K562 (cell line): ENCODE results near the gene MDC1. TPM values are rescaled to one million over a fixed set of nuclear protein-coding genes. Genes with fewer than 3 reads are reported as not detected.

Source experiments
- ARNT ChIP-seq, 2 experiments: fragments of 450-650 bp; IDR thresholded peaks; 2 replicates each; pipeline ENCODE4 v1.6.1; 2016; ENCODE audit warnings: mild to moderate bottlenecking in 1 of 2
- ATF1 ChIP-seq, 2 experiments: fragments of 450-650 bp in 1 of 2; IDR thresholded peaks; 2 replicates each; pipeline ENCODE4 v1.6.1; 2016; ENCODE audit warnings: missing compliant biosample characterization in 1 of 2, missing genetic modification characterization in 1 of 2
- FOXA3 ChIP-seq, 2 experiments: fragments of 450-650 bp in 1 of 2; sonication (generic) in 1 of 2; formaldehyde crosslinking; IDR thresholded peaks in 1 of 2; conservative IDR thresholded peaks in 1 of 2; 2 replicates each; pipeline versions ENCODE4 v1.4.0 to v1.8.0; 2020 to 2022; ENCODE audit warnings: mild to moderate bottlenecking in 2 of 2, missing genetic modification reagents in 1 of 2
- GABPA ChIP-seq: fragments of 200-800 bp; sonication (Bioruptor generic); conservative IDR thresholded peaks from 2 replicates; pipeline ENCODE4 v1.6.1; 2016; ENCODE audit warnings: low read depth, missing genetic modification characterization, missing compliant biosample characterization
- HDAC6 ChIP-seq: IDR thresholded peaks from 2 replicates; pipeline ENCODE4 v1.6.1; 2012; ENCODE audit warnings: low read depth, mild to moderate bottlenecking, control low read depth, inconsistent platforms, low read length, moderate library complexity
- HNRNPH1 ChIP-seq: fragments of 200-400 bp; formaldehyde crosslinking; optimal IDR thresholded peaks from 2 replicates; pipeline ENCODE3; 2017; ENCODE audit warnings: low read depth, mild to moderate bottlenecking, low read length, moderate library complexity
- KDM1A ChIP-seq, 2 experiments: fragments of 450-650 bp; IDR thresholded peaks; 2 replicates each; pipeline ENCODE4 v1.6.1; 2016; ENCODE audit warnings: mild to moderate bottlenecking in 2 of 2
- KLF13 ChIP-seq: fragments of 450-650 bp; IDR thresholded peaks from 2 replicates; pipeline ENCODE4 v1.6.1; 2016; ENCODE audit warnings: missing genetic modification characterization, low read depth, mild to moderate bottlenecking, missing compliant biosample characterization, moderate library complexity, borderline replicate concordance
- MTA1 ChIP-seq: fragments of 450-650 bp; IDR thresholded peaks from 2 replicates; pipeline ENCODE4 v1.6.1; 2017; ENCODE audit warnings: borderline replicate concordance
- MYNN ChIP-seq, 2 experiments: sonication (generic); formaldehyde crosslinking in 1 of 2; IDR thresholded peaks; 2 replicates each; pipeline versions ENCODE4 v1.5.0 to v1.6.1; 2016 to 2020; ENCODE audit warnings: antibody characterized with exemption in 1 of 2, missing genetic modification reagents in 1 of 2
- PCBP1 ChIP-seq: fragments of 200-400 bp; formaldehyde crosslinking; IDR thresholded peaks from 2 replicates; pipeline ENCODE4 v1.6.1; 2018; ENCODE audit warnings: mild to moderate bottlenecking, low read depth, low read length; ENCODE audit not compliant: poor library complexity, severe bottlenecking
- POLR2G ChIP-seq: fragments of 200-400 bp; formaldehyde crosslinking; IDR thresholded peaks from 2 replicates; pipeline ENCODE4 v1.6.1; 2017; ENCODE audit warnings: low read depth, mild to moderate bottlenecking, antibody characterized with exemption, low read length, moderate library complexity
- SNIP1 ChIP-seq: fragments of 450-650 bp; IDR thresholded peaks from 2 replicates; pipeline ENCODE4 v1.7.1; 2017; ENCODE audit warnings: low read depth, mild to moderate bottlenecking
- YBX1 ChIP-seq: fragments of 450-650 bp; IDR thresholded peaks from 2 replicates; pipeline ENCODE4 v1.7.1; 2016; ENCODE audit warnings: mild to moderate bottlenecking
- ZNF717 ChIP-seq: fragments of 250-450 bp; sonication (Bioruptor Pico); IDR thresholded peaks from 2 replicates; pipeline ENCODE4 v1.5.0; 2021
- polyA plus RNA-seq, 8 experiments: library from polyadenylated mRNA; depleted of rRNA in 4 of 8; stranded (reverse) in 5 of 8; unstranded in 3 of 8; fragments of >200 nt; fragmentation: Nextera tagmentation in 2 of 8; fragmentation: Illumina TruSeq in 1 of 8; extraction: Ambion mirVana in 2 of 8; extraction: Trizol in 1 of 8; gene quantifications; 2 replicates each; pipeline versions ENCODE4 v1.2.1 to v1.2.3, GENCODE V29; 2011 to 2014; ENCODE audit warnings: inconsistent platforms in 1 of 8, missing spikeins in 1 of 8
- total RNA-seq, 7 experiments: library from RNA; depleted of rRNA in 6 of 7; stranded (reverse); fragments of >200 nt in 6 of 7; fragmentation: Illumina TruSeq in 2 of 7; extraction: Trizol in 2 of 7; gene quantifications; 2 replicates each; pipeline versions ENCODE4 v1.2.1 to v1.2.3, GENCODE V29; 2011 to 2021; ENCODE audit warnings: low replicate concordance in 1 of 7
- TF ChIP-seq, protein P1 (sequence below), 2 experiments: fragments of 200-800 bp in 1 of 2; sonication (Bioruptor generic) in 1 of 2; sonication (generic) in 1 of 2; formaldehyde crosslinking in 1 of 2; IDR thresholded peaks in 1 of 2; conservative IDR thresholded peaks in 1 of 2; 2 replicates each; pipeline versions ENCODE4 v1.5.0 to v1.6.1; 2016 to 2020; ENCODE audit warnings: missing compliant biosample characterization in 1 of 2, missing genetic modification characterization in 1 of 2, missing genetic modification reagents in 1 of 2
- TF ChIP-seq, protein P2 (sequence below), 2 experiments: fragments of 450-650 bp; formaldehyde crosslinking in 1 of 2; IDR thresholded peaks; 2 replicates each; pipeline versions ENCODE4 v1.4.0 to v1.6.1; 2014 to 2020; ENCODE audit warnings: mild to moderate bottlenecking in 2 of 2, borderline replicate concordance in 1 of 2, low read depth in 1 of 2

The MDC1 gene
- total and polyA plus RNA-seq, 9 of the 15 experiments (the other 6 are each of a cell fraction or from before 2014, with no cell fraction given), result 8.2 to 114 (median 20.0) TPM

DNA sequence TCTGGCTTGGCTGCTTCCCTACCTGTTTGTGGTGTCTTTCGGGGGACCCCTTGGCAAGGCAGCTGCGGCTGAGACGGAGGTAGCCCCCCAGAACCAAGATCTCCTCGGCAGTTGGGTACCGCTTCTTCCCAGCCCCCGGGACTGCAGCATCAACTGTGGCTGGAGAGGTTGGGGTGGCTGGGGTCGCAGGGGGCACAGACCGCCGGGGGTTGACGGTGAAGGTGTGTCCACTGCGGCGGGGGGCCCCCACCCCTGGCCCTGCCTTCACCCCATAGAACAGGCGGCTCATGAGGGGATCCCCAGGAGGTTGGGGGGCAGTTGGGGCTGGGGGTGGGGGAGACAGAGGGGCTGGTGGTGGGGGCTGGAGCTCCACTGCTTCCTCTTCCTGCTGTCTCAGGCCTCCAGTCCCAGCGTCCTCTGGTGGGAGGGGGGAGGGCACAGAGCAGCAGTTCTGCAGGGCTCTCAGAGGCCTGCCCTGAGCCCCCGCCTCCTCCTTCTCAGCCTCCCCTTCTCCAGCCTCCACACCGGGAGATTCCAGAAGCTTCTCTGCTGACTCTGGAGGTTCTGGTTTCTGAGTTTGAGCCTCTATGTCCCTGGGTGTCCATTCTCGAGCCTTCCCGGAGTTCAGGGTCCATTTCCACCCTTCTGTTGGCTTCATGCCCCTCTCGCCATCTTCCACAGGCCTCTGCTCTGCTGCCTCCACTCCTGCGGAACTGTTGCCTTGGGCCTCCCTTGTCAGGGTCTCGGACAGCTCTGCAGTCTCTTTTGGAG lies 32.5 kb downstream of the MDC1 start (continued):
- TF ChIP-seq, protein P1, sequence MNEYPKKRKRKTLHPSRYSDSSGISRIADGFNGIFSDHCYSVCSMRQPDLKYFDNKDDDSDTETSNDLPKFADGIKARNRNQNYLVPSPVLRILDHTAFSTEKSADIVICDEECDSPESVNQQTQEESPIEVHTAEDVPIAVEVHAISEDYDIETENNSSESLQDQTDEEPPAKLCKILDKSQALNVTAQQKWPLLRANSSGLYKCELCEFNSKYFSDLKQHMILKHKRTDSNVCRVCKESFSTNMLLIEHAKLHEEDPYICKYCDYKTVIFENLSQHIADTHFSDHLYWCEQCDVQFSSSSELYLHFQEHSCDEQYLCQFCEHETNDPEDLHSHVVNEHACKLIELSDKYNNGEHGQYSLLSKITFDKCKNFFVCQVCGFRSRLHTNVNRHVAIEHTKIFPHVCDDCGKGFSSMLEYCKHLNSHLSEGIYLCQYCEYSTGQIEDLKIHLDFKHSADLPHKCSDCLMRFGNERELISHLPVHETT (CRISPR knock-in tag; conservative IDR thresholded peaks at IDR 0.05 in 1 of 2, IDR thresholded peaks at IDR 0.05 in 1 of 2), result no peak
- TF ChIP-seq HNRNPH1 (no peak), GABPA (0 out of 2 replicates have a peak, but pooled peaks have one; percentile 25), FOXA3 (CRISPR knock-in tag; conservative IDR thresholded peaks at IDR 0.05 in 1 of 2, IDR thresholded peaks at IDR 0.05 in 1 of 2) (no peak), MTA1 (0 out of 2 replicates have a peak, but pooled peaks have one; percentile 8), PCBP1 (no peak), SNIP1 (no peak), MYNN (IDR thresholded peaks at IDR 0.05) (no peak), MYNN (CRISPR knock-in tag; IDR thresholded peaks at IDR 0.05) (no peak), POLR2G (peak; percentile 58), HDAC6 (no peak), ARNT (IDR thresholded peaks at IDR 0.05) (peak; percentile 39 to 80; a peak in 1 of 4 replicates), KDM1A (IDR thresholded peaks at IDR 0.05) (no peak), KLF13 (tag) (no peak), ATF1 (CRISPR knock-in tag; IDR thresholded peaks at IDR 0.05) (no peak), ATF1 (tag; IDR thresholded peaks at IDR 0.05) (no peak), YBX1 (no peak), ZNF717 (CRISPR knock-in tag) (no peak)
- TF ChIP-seq, protein P2, sequence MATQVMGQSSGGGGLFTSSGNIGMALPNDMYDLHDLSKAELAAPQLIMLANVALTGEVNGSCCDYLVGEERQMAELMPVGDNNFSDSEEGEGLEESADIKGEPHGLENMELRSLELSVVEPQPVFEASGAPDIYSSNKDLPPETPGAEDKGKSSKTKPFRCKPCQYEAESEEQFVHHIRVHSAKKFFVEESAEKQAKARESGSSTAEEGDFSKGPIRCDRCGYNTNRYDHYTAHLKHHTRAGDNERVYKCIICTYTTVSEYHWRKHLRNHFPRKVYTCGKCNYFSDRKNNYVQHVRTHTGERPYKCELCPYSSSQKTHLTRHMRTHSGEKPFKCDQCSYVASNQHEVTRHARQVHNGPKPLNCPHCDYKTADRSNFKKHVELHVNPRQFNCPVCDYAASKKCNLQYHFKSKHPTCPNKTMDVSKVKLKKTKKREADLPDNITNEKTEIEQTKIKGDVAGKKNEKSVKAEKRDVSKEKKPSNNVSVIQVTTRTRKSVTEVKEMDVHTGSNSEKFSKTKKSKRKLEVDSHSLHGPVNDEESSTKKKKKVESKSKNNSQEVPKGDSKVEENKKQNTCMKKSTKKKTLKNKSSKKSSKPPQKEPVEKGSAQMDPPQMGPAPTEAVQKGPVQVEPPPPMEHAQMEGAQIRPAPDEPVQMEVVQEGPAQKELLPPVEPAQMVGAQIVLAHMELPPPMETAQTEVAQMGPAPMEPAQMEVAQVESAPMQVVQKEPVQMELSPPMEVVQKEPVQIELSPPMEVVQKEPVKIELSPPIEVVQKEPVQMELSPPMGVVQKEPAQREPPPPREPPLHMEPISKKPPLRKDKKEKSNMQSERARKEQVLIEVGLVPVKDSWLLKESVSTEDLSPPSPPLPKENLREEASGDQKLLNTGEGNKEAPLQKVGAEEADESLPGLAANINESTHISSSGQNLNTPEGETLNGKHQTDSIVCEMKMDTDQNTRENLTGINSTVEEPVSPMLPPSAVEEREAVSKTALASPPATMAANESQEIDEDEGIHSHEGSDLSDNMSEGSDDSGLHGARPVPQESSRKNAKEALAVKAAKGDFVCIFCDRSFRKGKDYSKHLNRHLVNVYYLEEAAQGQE (IDR thresholded peaks at IDR 0.05; ENCODE audit: borderline replicate concordance), result no peak
- TF ChIP-seq, protein P2 (CRISPR knock-in tag; IDR thresholded peaks at IDR 0.05; ENCODE audit: low read depth), result no peak
